ENCODE results near the gene IFRD2. TPM values are rescaled to one million over a fixed set of nuclear protein-coding genes. Genes with fewer than 3 reads are reported as not detected.
A peak's percentile ranks its signal among the peaks of the same experiment; 100 is the strongest.
"Not testable (repeated sequence)": the region's sequence is repeated elsewhere in the genome, so short reads cannot be mapped to it uniquely, and the experiment has no call there.

Gene IFRD2
- total RNA-seq, 2 donors from 2014 or later: 56.6 to 70.9 TPM

DNA sequence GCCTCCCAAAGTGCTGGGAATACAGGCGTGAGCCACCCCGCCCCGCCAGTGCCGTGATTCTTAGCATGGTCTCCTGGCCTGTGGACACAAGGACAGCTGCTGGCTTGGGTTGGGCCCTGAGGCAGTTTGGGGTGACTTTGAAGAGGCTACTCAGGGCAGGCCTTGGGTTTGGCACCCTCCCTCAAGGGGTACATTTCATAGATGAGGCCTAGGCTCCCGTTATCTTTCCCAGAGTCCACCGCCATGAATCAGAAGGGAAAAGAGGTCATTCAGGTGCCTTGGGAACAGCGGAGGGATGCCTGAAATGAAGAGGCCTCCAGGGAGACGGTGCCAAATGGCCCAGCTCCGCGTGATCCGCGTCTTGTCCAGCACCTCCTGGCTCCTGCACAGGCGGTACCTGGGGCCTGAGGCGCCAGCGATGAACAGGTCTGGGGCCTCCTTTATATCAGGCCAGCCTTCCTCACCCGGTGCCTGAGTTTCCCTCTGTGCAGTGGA is 46.9 kb downstream of the IFRD2 start:
- Mint-ChIP-seq H3K4me1 (peaks cover 36% of the 10 kb centered on the region), H3K27me3 (ENCODE audit: insufficient read depth) (no peaks in the 10 kb centered on the region), H3K27ac (peak overlapping the region; percentile 95), H3K9me3 (no peaks in the 10 kb centered on the region), H3K36me3 (ENCODE audit: low read depth) (peaks cover 19% of the 10 kb centered on the region), H3K4me3 (peak overlapping the region; percentile 20)
- peak overlapping the region; percentile 87 for H3K27ac ChIP-seq (ENCODE audit: low read depth, low read length)
- H3K36me3 ChIP-seq (ENCODE audit: control insufficient read depth, insufficient read depth, low read length): peaks cover 33% of the 10 kb centered on the region
- 89 to 90% methylated on average over 13 to 16 of the region's 16 CpGs for WGBS, 2 experiments (ENCODE audit: insufficient coverage in 1 of 2, insufficient read length in 1 of 2)
- no peaks in the 10 kb centered on the region for H3K9me3 ChIP-seq (ENCODE audit: control insufficient read depth, low read length)
- DNase-seq: no peak
- H3K4me1 ChIP-seq (ENCODE audit: control insufficient read depth, insufficient read depth, low read length): peaks cover 28% of the 10 kb centered on the region
- peak overlapping the region; percentile 18 for H3K4me3 ChIP-seq (ENCODE audit: low read length)
- peak overlapping the region; percentile 42 for H3K9ac ChIP-seq (ENCODE audit: extremely low read depth, low read length, poor library complexity, severe bottlenecking)
- TF ChIP-seq, protein P1, sequence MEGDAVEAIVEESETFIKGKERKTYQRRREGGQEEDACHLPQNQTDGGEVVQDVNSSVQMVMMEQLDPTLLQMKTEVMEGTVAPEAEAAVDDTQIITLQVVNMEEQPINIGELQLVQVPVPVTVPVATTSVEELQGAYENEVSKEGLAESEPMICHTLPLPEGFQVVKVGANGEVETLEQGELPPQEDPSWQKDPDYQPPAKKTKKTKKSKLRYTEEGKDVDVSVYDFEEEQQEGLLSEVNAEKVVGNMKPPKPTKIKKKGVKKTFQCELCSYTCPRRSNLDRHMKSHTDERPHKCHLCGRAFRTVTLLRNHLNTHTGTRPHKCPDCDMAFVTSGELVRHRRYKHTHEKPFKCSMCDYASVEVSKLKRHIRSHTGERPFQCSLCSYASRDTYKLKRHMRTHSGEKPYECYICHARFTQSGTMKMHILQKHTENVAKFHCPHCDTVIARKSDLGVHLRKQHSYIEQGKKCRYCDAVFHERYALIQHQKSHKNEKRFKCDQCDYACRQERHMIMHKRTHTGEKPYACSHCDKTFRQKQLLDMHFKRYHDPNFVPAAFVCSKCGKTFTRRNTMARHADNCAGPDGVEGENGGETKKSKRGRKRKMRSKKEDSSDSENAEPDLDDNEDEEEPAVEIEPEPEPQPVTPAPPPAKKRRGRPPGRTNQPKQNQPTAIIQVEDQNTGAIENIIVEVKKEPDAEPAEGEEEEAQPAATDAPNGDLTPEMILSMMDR (conservative IDR thresholded peaks at IDR 0.05): no peak
- H3K27me3 ChIP-seq (ENCODE audit: control insufficient read depth, insufficient read depth, low read length, poor library complexity, severe bottlenecking): no peaks in the 10 kb centered on the region

DNA sequence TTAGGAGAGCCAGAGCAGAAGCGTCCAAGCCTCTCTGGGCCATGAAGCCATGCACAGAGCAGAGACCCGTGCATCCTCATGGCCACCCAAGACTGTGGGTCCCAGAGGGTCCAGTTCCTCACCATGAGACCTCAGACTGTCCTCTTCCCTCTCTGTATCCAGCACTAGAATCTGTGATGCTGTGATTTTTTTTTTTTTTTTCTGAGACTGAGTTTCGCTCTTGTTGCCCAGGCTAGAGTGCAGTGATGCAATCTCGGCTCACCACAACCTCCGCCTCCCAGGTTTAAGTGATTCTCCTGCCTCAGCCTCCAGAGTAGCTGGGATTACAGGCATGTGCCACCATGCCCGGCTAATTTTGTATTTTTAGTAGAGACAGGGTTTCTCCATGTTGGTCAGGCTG is 47.4 kb downstream of the IFRD2 start:
- WGBS, 2 experiments (ENCODE audit: insufficient coverage in 1 of 2, insufficient read length in 1 of 2): 96 to 100% methylated on average over 2 to 5 of the region's 6 CpGs
- Mint-ChIP-seq H3K27ac (peak overlapping the region; percentile 68), H3K4me1 (peaks cover 41% of the 10 kb centered on the region), H3K36me3 (ENCODE audit: low read depth) (peaks cover 17% of the 10 kb centered on the region), H3K4me3 (peak overlapping the region; percentile 20)
- peaks cover 33% of the 10 kb centered on the region for H3K4me1 ChIP-seq (ENCODE audit: control insufficient read depth, insufficient read depth, low read length)
- not testable (repeated sequence) for H3K27me3 Mint-ChIP-seq (ENCODE audit: insufficient read depth); H3K9me3 ChIP-seq (ENCODE audit: control insufficient read depth, low read length); H3K9ac ChIP-seq (ENCODE audit: extremely low read depth, low read length, poor library complexity, severe bottlenecking); H3K4me3 ChIP-seq (ENCODE audit: low read length); H3K9me3 Mint-ChIP-seq; DNase-seq; H3K27me3 ChIP-seq (ENCODE audit: control insufficient read depth, insufficient read depth, low read length, poor library complexity, severe bottlenecking)
- peak overlapping the region; percentile 22 for H3K27ac ChIP-seq (ENCODE audit: low read depth, low read length)
- H3K36me3 ChIP-seq (ENCODE audit: control insufficient read depth, insufficient read depth, low read length): peaks cover 34% of the 10 kb centered on the region

DNA sequence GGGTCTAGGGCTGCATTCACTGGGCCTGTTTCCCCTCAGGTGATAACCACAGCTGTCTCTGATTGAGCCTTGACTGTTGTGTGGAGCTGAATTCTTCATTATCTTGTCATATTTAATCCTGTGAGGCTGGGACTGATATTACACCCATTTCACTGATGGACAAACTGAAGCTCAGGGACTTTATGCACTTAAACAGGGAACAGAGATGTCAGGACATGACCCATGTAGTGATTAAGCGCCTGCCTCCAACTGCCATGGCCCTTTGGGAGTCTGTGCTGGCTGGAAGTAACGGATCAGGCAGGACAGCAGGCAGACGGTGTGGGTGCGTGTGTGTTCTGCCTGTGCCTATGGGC is 48.7 kb downstream of the IFRD2 start:
- Histone ChIP-seq H3K27ac (ENCODE audit: low read depth, low read length) (peak overlapping the region; percentile 62), H3K9me3 (ENCODE audit: control insufficient read depth, low read length) (no peaks in the 10 kb centered on the region), H3K4me3 (ENCODE audit: low read length) (no peak overlapping the region), H3K36me3 (ENCODE audit: control insufficient read depth, insufficient read depth, low read length) (peaks cover 26% of the 10 kb centered on the region), H3K4me1 (ENCODE audit: control insufficient read depth, insufficient read depth, low read length) (peaks cover 45% of the 10 kb centered on the region), H3K9ac (ENCODE audit: extremely low read depth, low read length, poor library complexity, severe bottlenecking) (no peak overlapping the region), H3K27me3 (ENCODE audit: control insufficient read depth, insufficient read depth, low read length, poor library complexity, severe bottlenecking) (no peaks in the 10 kb centered on the region)
- no peak for DNase-seq
- Mint-ChIP-seq H3K27ac (peak overlapping the region; percentile 87), H3K27me3 (ENCODE audit: insufficient read depth) (no peaks in the 10 kb centered on the region), H3K4me3 (no peak overlapping the region), H3K4me1 (peaks cover 54% of the 10 kb centered on the region), H3K9me3 (no peaks in the 10 kb centered on the region), H3K36me3 (ENCODE audit: low read depth) (peaks cover 18% of the 10 kb centered on the region)
- TF ChIP-seq, protein P1 (conservative IDR thresholded peaks at IDR 0.05): no peak
- WGBS, 2 experiments (ENCODE audit: insufficient coverage in 1 of 2, insufficient read length in 1 of 2): 90 to 93% methylated on average over 4 of the region's 4 CpGs
